Measurements from ENCODE around the gene INSL3.

- TF ChIP-seq POLR2A (IDR thresholded peaks at IDR 0.05; ENCODE audit: low read length) (no peak), GATA1 (IDR thresholded peaks at IDR 0.05; ENCODE audit: low read depth, low read length) (no peak)
These were observed 9.6 kb downstream of the INSL3 start for GRCh38 chr19:17811681-17812080.
